HG03342 (cell line): ENCODE data around the gene PRKAG2.
"Not testable (repeated sequence)": the region's sequence is repeated elsewhere in the genome, so short reads cannot be mapped to it uniquely, and the experiment has no call there.

Experiments used
- ATAC-seq: cut with Tn5 transposase; IDR thresholded peaks from one replicate; pipeline ENCODE4 v1.9.1; 2021; ENCODE audit warnings: mild to moderate bottlenecking, moderate library complexity; ENCODE audit not compliant: unreplicated experiment

Gene PRKAG2

DNA sequence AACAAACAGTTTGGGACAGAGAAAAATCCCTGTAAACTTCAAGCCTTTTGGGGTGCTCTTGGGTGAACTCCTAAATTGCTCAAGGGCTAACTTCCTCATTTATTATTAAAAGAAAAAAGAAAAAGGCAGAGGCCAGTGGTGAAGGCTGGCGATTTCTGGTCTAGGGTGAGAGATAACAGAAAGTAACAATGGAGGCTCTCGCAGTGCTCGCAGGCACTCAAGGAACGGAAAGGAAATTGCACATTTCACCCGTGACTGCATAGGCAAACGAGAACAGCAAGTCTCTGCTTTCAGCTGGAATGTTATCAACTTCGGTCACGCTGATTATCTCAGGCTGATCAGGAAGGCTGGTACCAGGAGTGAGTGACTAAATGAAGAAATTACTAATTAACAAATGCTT is 70.7 kb downstream of the PRKAG2 start:
- ATAC-seq, result no peak

- ATAC-seq, result no peak
Measured at GRCh38 chr7:151805191-151805590, 71.7 kb downstream of the PRKAG2 start.

GRCh38 chr7:151804756-151805155 is 72.2 kb downstream of the PRKAG2 start:
- ATAC-seq, result no peak

GRCh38 chr7:151803841-151804240 is 73.1 kb downstream of the PRKAG2 start:
- no peak for ATAC-seq

DNA sequence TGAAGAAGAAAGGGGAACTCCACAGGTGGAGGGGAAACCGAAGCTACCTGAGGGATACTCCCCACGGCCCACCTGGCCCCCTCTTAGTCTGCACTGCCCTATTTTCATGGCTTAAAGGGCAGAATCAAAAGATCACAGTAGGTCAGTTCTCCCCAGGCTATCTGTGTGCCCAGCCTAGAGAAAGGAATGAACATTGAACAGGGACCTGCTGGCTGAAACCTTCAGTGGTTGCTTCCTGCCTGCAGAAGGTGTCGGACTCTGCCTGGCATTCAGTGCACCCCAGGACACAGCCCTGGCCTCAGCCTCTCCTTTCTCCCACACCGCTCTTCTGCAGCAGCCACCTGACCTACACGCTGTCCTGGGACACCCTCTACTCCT is 74.5 kb downstream of the PRKAG2 start:
- ATAC-seq, result no peak

- no peak for ATAC-seq
Measured at GRCh38 chr7:151801782-151802468, 75.0 kb downstream of the PRKAG2 start.

- no peak for ATAC-seq
Measured at GRCh38 chr7:151801291-151801690, 75.6 kb downstream of the PRKAG2 start.

GRCh38 chr7:151800861-151801260 is 76.1 kb downstream of the PRKAG2 start:
- ATAC-seq, result no peak

DNA sequence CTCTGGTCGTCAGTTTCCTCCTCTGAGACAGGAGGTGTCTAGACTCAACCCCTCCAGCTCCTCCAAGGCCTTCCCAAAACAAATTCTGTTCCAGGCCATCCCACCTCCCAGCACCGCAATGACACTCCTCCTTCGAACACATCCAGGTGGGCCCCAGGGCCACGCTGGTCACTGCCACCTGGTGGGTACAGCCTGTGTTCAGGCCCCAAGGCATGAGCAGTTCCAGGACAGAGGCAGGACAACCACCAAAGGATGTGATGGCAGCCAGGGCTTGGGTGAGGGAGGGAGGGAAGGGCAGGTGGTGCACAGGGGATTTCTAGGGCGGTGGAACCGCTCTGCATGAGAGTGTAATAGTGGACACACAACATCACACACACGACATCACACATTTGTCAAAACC is 76.5 kb downstream of the PRKAG2 start:
- no peak for ATAC-seq

DNA sequence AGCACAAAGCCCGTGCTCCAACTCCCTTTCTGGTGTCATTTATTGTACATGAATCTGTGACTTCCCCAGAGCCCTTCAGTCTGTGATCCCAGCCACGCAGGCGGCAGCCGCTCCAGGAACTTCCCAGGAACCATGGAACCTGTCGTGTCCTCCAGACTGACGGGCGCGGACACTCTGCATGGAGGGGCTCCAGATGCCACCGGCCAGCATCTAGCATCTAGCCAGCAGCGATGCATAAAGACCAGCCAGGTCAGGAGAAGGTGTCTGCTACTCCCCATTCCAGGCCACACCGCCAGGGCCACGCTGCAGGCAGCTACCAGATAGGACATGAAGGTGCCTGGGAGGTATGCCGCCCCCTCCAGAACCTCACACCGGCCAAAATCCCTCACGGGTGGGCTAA is 77.4 kb downstream of the PRKAG2 start:
- ATAC-seq, result no peak

DNA sequence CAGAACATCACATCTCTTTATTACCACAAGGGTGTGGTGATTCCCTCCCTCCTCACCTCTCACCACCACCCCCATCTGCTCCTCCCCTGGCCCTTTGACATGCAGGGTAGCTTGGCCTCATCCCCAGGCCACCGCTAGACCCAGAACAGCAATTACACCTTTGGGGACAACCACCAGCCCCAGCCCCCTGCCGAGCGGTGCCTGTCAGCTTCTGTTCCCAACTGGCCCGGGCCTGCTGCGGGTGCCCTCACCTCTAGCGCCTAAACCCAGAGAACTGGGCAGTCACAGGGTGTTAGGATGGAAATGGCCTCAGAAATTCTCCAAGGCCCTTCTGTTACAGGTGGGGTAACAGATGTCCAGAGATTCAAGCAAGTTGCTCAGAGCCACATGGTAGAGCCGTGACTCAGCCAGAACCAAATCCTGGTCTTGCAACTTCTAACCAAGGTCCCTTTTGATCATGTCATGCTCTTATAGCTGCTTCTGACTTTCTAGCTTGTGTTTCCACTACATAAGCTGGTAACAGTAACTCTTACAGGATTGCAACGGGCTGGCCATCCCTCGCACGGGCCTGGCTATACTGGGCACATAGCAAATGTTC is 78.0 kb downstream of the PRKAG2 start:
- ATAC-seq, result no peak

GRCh38 chr7:151797667-151798307 is 79.1 kb downstream of the PRKAG2 start:
- not testable (repeated sequence) for ATAC-seq

DNA sequence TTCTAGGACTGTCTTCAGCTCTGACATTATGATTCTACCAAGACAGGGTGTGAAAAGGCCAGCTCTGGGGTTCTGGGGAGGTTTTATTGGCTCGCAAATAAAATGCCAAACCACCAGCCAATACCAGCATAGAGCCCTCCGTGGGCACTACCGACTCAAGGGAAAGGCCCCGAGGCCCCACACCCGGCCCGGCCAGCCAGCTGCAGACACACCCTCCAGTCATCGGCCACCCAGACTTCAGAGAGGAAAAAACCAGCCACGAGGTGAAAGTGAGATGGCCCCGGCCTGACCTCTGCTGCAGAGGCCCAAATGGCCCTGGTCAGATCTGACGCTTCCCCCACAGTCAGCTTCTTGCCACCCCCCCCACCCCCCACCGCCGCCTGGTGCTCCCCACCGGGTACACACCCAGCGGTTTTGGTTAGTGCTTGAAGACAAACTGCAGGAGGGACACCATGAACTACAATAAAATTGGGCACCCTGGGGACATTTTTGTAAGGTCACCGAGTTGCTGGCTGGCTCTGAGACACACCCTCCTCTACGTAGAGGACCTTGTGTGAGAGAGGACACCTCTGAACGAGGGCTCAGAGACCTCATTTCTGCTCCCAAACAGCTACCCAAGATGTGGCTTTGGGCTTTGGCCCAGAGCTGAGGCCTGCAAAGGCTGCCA is 79.9 kb downstream of the PRKAG2 start:
- ATAC-seq, result no peak

GRCh38 chr7:151796091-151796870 is 80.6 kb downstream of the PRKAG2 start:
- ATAC-seq, result no peak

- no peak for ATAC-seq
Measured at GRCh38 chr7:151795168-151795811, 81.6 kb downstream of the PRKAG2 start.

- ATAC-seq, result no peak
Measured at GRCh38 chr7:151794508-151795167, 82.3 kb downstream of the PRKAG2 start.

DNA sequence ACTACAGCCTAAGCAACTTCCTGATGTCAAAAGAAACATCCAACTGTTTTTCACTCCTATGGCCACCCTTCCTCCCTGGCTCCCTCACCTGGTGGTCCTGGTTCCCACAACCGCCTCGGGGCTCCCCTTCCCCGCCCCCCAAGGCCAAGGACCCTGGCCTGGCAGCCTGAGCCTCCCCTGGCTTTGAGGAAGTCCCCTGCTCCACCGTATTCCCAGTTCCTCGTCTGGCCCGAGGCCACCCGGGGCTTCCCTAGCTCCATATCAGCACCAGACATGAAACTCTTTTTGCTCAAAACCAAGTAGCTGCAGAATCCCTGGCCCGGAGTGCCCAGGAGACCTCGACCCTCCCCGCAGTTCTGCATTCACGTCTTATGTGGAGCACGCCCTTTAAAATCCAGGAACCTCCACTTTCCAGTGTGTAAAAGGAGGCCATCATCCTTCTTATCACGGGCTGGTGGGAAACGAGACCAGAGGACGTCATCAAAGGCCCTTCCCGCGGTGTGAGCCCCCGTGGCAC is 82.9 kb downstream of the PRKAG2 start:
- ATAC-seq, result no peak

DNA sequence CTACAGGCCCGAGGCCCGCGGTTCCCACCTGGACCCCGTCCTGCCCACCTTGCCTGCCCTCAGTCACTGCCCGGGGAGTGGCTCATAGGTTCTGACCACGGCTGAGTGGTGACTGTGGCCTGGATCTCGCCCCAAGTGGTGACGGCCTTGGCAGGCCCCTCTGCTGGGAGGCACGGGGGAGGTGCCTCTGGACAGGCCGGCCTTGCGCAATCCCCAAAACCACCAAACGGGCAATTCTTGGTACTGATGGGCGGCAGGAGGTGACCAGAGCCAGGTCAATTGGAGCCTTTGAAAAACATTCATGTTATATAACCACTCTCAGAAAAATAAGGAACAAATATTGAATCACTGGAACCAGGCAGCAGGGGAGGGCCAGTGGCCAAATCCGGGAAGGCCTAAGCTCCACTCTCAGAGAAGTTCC is 83.4 kb downstream of the PRKAG2 start:
- no peak for ATAC-seq

- ATAC-seq, result no peak
Measured at GRCh38 chr7:151792636-151793035, 84.3 kb downstream of the PRKAG2 start.

GRCh38 chr7:151792086-151792485 is 84.8 kb downstream of the PRKAG2 start:
- no peak for ATAC-seq
